Endothelial cell (in vitro differentiated cells): ENCODE measurements around the gene RFNG. TPM values are rescaled to one million over a fixed set of nuclear protein-coding genes. Genes with fewer than 3 reads are reported as not detected.

ENCODE experiments used
- DNase-seq: peaks from one replicate; pipeline ENCODE4 v3.0.0; 2021; ENCODE audit warnings: low spot score
- H3K27ac Mint-ChIP-seq: one replicate; pipeline ENCODE4 v1.8.0; 2021; ENCODE audit warnings: mixed read lengths, inconsistent platforms; ENCODE audit not compliant: unreplicated experiment
- H3K27me3 Mint-ChIP-seq: one replicate; pipeline ENCODE4 v1.8.0; 2021; ENCODE audit warnings: mild to moderate bottlenecking, moderate library complexity, mixed read lengths, inconsistent platforms; ENCODE audit not compliant: unreplicated experiment
- H3K36me3 Mint-ChIP-seq: one replicate; pipeline ENCODE4 v1.8.0; 2021; ENCODE audit warnings: mild to moderate bottlenecking, low read depth, mixed read lengths, inconsistent platforms; ENCODE audit not compliant: unreplicated experiment
- H3K4me1 Mint-ChIP-seq: one replicate; pipeline ENCODE4 v1.8.0; 2021; ENCODE audit warnings: mild to moderate bottlenecking, mixed read lengths, inconsistent platforms; ENCODE audit not compliant: unreplicated experiment
- H3K4me3 Mint-ChIP-seq: one replicate; pipeline ENCODE4 v1.8.0; 2021; ENCODE audit warnings: mild to moderate bottlenecking, mixed read lengths, inconsistent platforms; ENCODE audit not compliant: unreplicated experiment
- H3K9me3 Mint-ChIP-seq: one replicate; pipeline ENCODE4 v1.8.0; 2021; ENCODE audit warnings: mixed read lengths, inconsistent platforms; ENCODE audit not compliant: unreplicated experiment
- total RNA-seq: library from RNA; stranded (reverse); fragmentation: NEBNext Ultra II Directional; extraction: Animal tissue kit (Norgen Biotek cat#: 25700); gene quantifications from one replicate; pipeline ENCODE4 v1.2.1, GENCODE V29; 2021; ENCODE audit not compliant: unreplicated experiment
- TF ChIP-seq, protein P1 (sequence below): fragments of 200-600 bp; sonication (generic); IDR thresholded peaks from one replicate; pipeline ENCODE4 v1.5.0; 2021; ENCODE audit warnings: antibody characterized with exemption; ENCODE audit not compliant: unreplicated experiment

RFNG gene
- total RNA-seq, 1 donor from 2014 or later = 19.7 TPM

DNA sequence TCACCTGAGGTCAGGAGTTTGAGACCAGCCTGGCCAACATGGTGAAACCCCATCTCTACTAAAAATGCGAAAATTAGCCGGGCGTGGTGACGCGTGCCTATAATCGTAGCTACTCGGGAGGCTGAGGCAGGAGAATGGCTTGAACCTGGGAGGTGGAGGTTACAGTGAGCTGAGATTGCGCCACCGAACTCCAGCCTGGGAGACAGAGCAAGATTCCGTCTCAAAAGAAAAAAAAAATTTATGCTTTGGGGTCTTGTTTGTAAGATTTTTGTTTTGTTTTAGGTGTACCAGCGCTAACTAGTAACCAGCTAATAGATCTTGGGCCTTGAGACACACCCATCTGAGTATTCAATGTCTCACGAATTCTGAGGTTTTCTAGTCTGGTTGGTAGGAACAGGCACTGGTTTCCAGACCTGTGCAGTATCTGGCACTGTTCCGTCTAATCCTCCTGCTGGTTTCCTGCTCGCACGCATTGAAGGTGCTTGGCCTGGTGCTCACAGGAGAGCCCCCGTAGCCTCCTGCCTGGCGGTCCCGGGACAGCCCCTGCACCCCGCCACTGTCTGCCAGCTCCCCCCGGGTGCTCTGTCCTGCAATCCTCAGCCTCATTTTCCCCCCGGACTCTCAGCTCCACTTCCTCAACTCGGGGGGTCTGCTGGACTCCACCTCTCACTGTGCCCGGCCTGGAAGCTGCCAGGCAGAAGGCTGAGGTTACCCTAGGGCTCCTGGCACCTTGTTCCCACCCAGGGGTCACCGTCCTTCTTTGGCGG lies 24.6 kb upstream of the RFNG start:
- TF ChIP-seq, protein P1, sequence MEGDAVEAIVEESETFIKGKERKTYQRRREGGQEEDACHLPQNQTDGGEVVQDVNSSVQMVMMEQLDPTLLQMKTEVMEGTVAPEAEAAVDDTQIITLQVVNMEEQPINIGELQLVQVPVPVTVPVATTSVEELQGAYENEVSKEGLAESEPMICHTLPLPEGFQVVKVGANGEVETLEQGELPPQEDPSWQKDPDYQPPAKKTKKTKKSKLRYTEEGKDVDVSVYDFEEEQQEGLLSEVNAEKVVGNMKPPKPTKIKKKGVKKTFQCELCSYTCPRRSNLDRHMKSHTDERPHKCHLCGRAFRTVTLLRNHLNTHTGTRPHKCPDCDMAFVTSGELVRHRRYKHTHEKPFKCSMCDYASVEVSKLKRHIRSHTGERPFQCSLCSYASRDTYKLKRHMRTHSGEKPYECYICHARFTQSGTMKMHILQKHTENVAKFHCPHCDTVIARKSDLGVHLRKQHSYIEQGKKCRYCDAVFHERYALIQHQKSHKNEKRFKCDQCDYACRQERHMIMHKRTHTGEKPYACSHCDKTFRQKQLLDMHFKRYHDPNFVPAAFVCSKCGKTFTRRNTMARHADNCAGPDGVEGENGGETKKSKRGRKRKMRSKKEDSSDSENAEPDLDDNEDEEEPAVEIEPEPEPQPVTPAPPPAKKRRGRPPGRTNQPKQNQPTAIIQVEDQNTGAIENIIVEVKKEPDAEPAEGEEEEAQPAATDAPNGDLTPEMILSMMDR = no peak
- no peaks in the 10 kb centered on the region for H3K4me1 Mint-ChIP-seq
- no peak overlapping the region for H3K4me3 Mint-ChIP-seq
- no peak overlapping the region for H3K27ac Mint-ChIP-seq
- H3K9me3 Mint-ChIP-seq = no peaks in the 10 kb centered on the region
- no peak for DNase-seq
- peaks cover 3% of the 10 kb centered on the region for H3K27me3 Mint-ChIP-seq
- H3K36me3 Mint-ChIP-seq = peaks cover 4% of the 10 kb centered on the region

GRCh38 chr17:82073446-82073845 lies 21.8 kb upstream of the RFNG start:
- Mint-ChIP-seq H3K27ac (no peak overlapping the region), H3K4me3 (no peak overlapping the region), H3K4me1 (no peaks in the 10 kb centered on the region), H3K9me3 (no peaks in the 10 kb centered on the region), H3K27me3 (peaks cover 2% of the 10 kb centered on the region), H3K36me3 (no peaks in the 10 kb centered on the region)
- TF ChIP-seq, protein P1 = no peak
- DNase-seq = no peak

DNA sequence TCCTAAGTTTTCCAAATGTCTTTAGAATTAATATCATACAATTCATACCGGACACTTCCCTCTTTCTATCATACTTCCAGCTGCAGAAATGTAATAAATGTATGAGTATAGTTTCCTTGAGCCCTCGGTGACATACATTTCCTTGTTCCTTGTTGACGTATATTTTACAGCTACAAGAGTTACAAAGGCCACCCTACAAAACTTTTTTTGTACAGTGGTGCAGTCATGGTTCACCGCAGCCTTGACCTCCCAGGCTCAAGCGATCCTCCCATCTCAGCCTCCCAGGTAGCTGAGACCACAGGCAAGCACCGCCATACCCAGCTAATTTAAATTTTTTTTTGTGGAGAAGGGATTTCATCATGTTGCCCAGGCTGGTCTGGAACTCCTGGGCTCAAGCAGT lies 21.2 kb upstream of the RFNG start:
- Mint-ChIP-seq H3K4me1 (no peaks in the 10 kb centered on the region), H3K36me3 (no peaks in the 10 kb centered on the region), H3K4me3 (no peak overlapping the region), H3K27me3 (peaks cover 2% of the 10 kb centered on the region), H3K27ac (no peak overlapping the region), H3K9me3 (no peaks in the 10 kb centered on the region)
- TF ChIP-seq, protein P1 = no peak
- DNase-seq = no peak

GRCh38 chr17:82070611-82071010 lies 19.0 kb upstream of the RFNG start:
- no peaks in the 10 kb centered on the region for H3K36me3 Mint-ChIP-seq
- no peak overlapping the region for H3K4me3 Mint-ChIP-seq
- TF ChIP-seq, protein P1 = no peak

GRCh38 chr17:82065638-82066303 lies 14.2 kb upstream of the RFNG start, which contains the start of gene DUS1L:
Gene DUS1L (minus strand): TSS chr17:82065804. CDS start chr17:82065059, 745 bp downstream.
- peak; percentile 56 for DNase-seq

More at GRCh38 chr17:82070611-82071010, 19.0 kb upstream of the RFNG start:
- H3K27me3 Mint-ChIP-seq = peaks cover 10% of the 10 kb centered on the region
- H3K9me3 Mint-ChIP-seq = no peaks in the 10 kb centered on the region
- DNase-seq = no peak
- peaks cover 3% of the 10 kb centered on the region for H3K4me1 Mint-ChIP-seq
- no peak overlapping the region for H3K27ac Mint-ChIP-seq

More at GRCh38 chr17:82065638-82066303, 14.2 kb upstream of the RFNG start, which contains the start of gene DUS1L:
- Mint-ChIP-seq H3K27ac (no peak within 1 kb of the TSS), H3K27me3 (peaks cover 9% of the 10 kb centered on the region), H3K9me3 (no peaks in the 10 kb centered on the region), H3K36me3 (no peaks in the 10 kb centered on the region), H3K4me3 (peak within 1 kb of the TSS; percentile 92), H3K4me1 (peaks cover 3% of the 10 kb centered on the region)
- TF ChIP-seq, protein P1 = no peak
